Prostate gland (tissue), 1 donor: ENCODE results near the gene VCPKMT.

Experiments used
- POLR2A ChIP-seq: fragments of 450-650 bp; IDR thresholded peaks from one replicate; pipeline ENCODE4 v1.6.1; 2016; ENCODE audit warnings: antibody characterized with exemption, mild to moderate bottlenecking
- POLR2AphosphoS5 ChIP-seq: sonication (generic); formaldehyde crosslinking; IDR thresholded peaks from one replicate; pipeline ENCODE4 v1.6.1; 2017; ENCODE audit warnings: antibody characterized with exemption

- TF ChIP-seq POLR2A, result no peak
- peak; percentile 12 for TF ChIP-seq POLR2AphosphoS5
These were observed 48.5 kb downstream of the VCPKMT start for GRCh38 chr14:50067723-50068495.
